Thyroid gland (tissue), 4 donors: ENCODE measurements around the gene PNMA6F. TPM values are rescaled to one million over a fixed set of nuclear protein-coding genes. Genes with fewer than 3 reads are reported as not detected.

ENCODE experiments used
- DNase-seq, 2 donors: peaks; one replicate each; pipeline ENCODE4 v3.0.0-alpha.2; 2019
- H3K27ac ChIP-seq, 3 donors: fragments of 200-600 bp; sonication (generic); 1 replicate in 2 of 3; 2 replicates in 1 of 3; pipeline ENCODE4 v1.5.1; 2016 to 2019; ENCODE audit warnings: mild to moderate bottlenecking in 1 of 3, moderate library complexity in 1 of 3
- H3K27me3 ChIP-seq: fragments of 200-600 bp; sonication (generic); one replicate; pipeline ENCODE4 v1.5.1; 2019
- H3K36me3 ChIP-seq, 2 donors: fragments of 200-600 bp; sonication (generic); one replicate each; pipeline ENCODE4 v1.5.1; 2016 to 2019
- H3K4me1 ChIP-seq, 2 donors: fragments of 200-600 bp; sonication (generic); one replicate each; pipeline ENCODE4 v1.5.1; 2017 to 2019
- H3K4me3 ChIP-seq, 3 donors: fragments of 200-600 bp; sonication (generic); replicated peaks in 1 of 3; 1 replicate in 2 of 3; 2 replicates in 1 of 3; pipeline ENCODE4 v1.5.1; 2016; ENCODE audit warnings: mild to moderate bottlenecking in 1 of 3
- H3K9me3 ChIP-seq: fragments of 200-600 bp; sonication (generic); one replicate; pipeline ENCODE4 v1.5.1; 2017
- CTCF ChIP-seq, 6 experiments: fragments of 200-600 bp in 3 of 6; fragments of 450-650 bp in 3 of 6; sonication (generic) in 3 of 6; IDR thresholded peaks; one replicate each; pipeline ENCODE4 v1.5.1; 2016 to 2019; ENCODE audit warnings: antibody characterized with exemption in 6 of 6, mild to moderate bottlenecking in 2 of 6, inconsistent platforms in 1 of 6, moderate library complexity in 1 of 6
- POLR2A ChIP-seq, 2 donors: fragments of 450-650 bp; IDR thresholded peaks; one replicate each; pipeline ENCODE4 v1.6.1; 2017; ENCODE audit warnings: antibody characterized with exemption in 2 of 2, mild to moderate bottlenecking in 2 of 2, moderate library complexity in 1 of 2
- WGBS, 2 donors: methylation state at CpG; one replicate each; pipeline ENCODE4 v1.1.5; 2017; 5-methylcytosine and 5-hydroxymethylcytosine counted together
- intact Hi-C: fragments of 100-400 bp; cut with DNase I; formaldehyde crosslinking; loops from one replicate; pipeline ENCODE4 v1.15.1; 2023
- total RNA-seq, 4 donors: library from RNA; depleted of rRNA; stranded (reverse); fragments of >200 nt; gene quantifications; one replicate each; pipeline ENCODE4 v1.2.3, GENCODE V29; 2016

The PNMA6F gene
- total RNA-seq, 4 donors from 2014 or later: not detected

- H3K4me1 ChIP-seq: no peaks in the 10 kb centered on the region
- intact Hi-C loops: no loop called here
- TF ChIP-seq CTCF (IDR thresholded peaks at IDR 0.05) (no peak), POLR2A (IDR thresholded peaks at IDR 0.05) (no peak)
- no peak overlapping the region for H3K4me3 ChIP-seq
- H3K27me3 ChIP-seq: no peaks in the 10 kb centered on the region
- H3K36me3 ChIP-seq: no peaks in the 10 kb centered on the region
- DNase-seq: no peak
- H3K9me3 ChIP-seq: no peaks in the 10 kb centered on the region
- WGBS, 2 donors: 69 to 80% methylated on average over 1 to 3 of the region's 7 CpGs
- H3K27ac ChIP-seq: no peak overlapping the region
Observed at GRCh38 chrX:153318811-153319210, 2.8 kb downstream of the PNMA6F start.

DNA sequence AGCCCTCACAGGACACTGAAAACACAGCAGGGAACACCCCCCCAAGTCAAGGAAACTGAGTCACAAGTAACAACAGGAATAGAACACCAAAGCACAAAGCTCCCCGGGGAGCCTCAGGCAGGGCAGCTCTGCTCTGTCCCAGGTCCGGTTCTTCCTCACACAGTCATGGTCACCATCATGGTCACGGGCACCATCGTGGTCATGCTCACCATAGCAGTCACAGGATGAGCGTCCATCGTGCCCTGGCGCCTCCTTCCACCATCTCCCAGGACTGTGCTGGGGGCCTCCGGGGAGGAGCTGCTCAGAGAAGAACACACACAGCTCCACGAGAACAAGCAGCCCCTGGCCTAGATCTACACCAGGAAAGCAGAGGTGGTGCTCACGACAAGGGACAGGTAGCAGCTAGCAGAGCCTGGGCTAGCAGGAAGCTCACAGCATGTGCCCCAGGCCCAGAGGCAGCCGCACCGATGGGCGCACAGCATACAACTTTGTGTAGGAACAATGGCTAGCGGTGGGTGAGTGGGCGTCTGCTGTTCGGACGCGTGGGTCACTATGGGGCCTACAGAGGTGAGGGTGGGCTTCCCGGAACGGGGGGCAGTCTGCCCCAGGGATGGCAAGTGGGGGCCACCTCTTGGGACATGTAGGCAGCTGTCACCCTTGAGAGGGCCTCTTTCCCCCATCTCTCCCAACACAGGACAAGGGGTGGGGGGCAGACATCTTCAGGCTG, 3.4 kb downstream of the PNMA6F start:
- TF ChIP-seq POLR2A (IDR thresholded peaks at IDR 0.05) (no peak), CTCF (IDR thresholded peaks at IDR 0.05) (no peak)
- no peaks in the 10 kb centered on the region for H3K36me3 ChIP-seq

DNA sequence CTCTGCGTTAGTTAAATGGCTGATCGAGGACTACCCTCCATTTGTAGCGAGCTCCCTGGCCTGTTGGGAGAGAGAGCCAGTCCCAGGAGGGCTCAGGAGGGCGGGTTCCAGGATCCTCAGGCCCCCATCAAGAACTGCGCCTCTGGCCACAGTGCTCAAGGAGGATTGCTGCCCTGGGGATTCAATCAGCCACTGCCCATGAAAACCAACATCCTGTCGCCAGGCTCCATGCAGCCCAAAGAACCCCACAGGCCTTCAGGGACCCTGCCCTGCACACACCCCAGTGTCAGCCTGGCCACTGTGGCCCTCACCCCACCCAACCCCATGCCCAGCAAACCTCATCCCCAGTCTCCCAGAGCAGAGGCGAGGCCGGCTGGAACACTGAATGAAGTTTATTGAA, 4.3 kb downstream of the PNMA6F start:
- no peaks in the 10 kb centered on the region for H3K9me3 ChIP-seq
- no peak for DNase-seq
- H3K36me3 ChIP-seq: no peaks in the 10 kb centered on the region
- TF ChIP-seq POLR2A (IDR thresholded peaks at IDR 0.05) (no peak), CTCF (IDR thresholded peaks at IDR 0.05) (no peak)
- H3K4me1 ChIP-seq: no peaks in the 10 kb centered on the region
- no peak overlapping the region for H3K4me3 ChIP-seq
- WGBS, 2 donors: 97% methylated on average over 5 of the region's 8 CpGs; no CpG with 5 or more reads in 1 of the 2 donors
- H3K27ac ChIP-seq: no peak overlapping the region
- intact Hi-C loops: no loop called here
- no peaks in the 10 kb centered on the region for H3K27me3 ChIP-seq

More for the DNA sequence above, 3.4 kb downstream of the PNMA6F start:
- Histone ChIP-seq H3K9me3 (no peaks in the 10 kb centered on the region), H3K4me3 (no peak overlapping the region), H3K4me1 (no peaks in the 10 kb centered on the region), H3K27me3 (no peaks in the 10 kb centered on the region), H3K27ac (no peak overlapping the region)
- WGBS, 2 donors: 50 to 100% methylated on average over 2 to 4 of the region's 20 CpGs
- intact Hi-C loops: no loop called here
- no peak for DNase-seq

DNA sequence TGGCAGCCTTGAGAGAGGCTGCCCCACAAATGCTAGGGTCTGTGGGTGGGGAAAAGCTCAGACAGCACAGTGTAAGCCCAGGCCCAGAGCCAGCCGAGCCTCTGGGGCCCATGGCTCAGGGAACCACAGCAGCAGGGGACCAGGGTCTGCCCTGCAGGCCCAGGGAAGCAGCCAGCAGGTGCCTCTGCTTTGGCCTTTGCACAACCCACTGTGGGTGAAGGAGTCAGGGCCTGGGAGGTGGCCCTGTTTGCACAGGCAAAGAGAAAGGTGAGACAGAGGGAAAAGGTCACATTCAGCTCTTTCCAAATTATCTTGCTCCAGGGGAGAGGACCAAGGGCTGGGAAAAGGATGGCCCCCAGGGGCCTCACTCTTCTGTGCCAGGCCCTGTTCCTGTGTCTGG, 8.7 kb downstream of the PNMA6F start:
- Histone ChIP-seq H3K9me3 (no peaks in the 10 kb centered on the region), H3K27ac (no peak overlapping the region), H3K4me3 (no peak overlapping the region), H3K27me3 (no peaks in the 10 kb centered on the region), H3K4me1 (no peaks in the 10 kb centered on the region), H3K36me3 (no peaks in the 10 kb centered on the region)
- no CpG with 5 or more reads among the region's 1 CpG for WGBS, 2 donors
- intact Hi-C loops: no loop called here
- TF ChIP-seq CTCF (IDR thresholded peaks at IDR 0.05) (no peak), POLR2A (IDR thresholded peaks at IDR 0.05) (no peak)
- DNase-seq: no peak

DNA sequence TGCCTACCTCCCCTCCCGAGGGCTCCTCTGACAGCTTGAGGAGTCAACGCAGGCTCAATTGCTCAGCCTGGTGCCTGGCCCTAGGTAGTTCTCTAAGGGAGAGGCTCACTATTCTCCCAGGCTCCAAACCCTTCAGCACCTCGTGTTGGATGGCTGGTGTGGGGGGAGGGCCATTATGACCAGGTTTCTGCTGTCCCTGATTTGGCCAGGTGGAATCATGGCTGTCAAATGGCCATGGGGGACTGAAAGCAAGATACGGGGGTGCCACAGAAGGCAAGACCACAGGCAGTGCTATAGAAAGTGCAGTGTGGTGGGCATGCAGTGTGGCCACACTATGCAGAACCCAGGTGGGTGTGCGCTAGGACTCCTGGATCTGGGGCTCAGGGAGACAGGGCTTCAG, 9.5 kb downstream of the PNMA6F start:
- intact Hi-C loops: no loop called here
- H3K36me3 ChIP-seq: no peaks in the 10 kb centered on the region
- no peaks in the 10 kb centered on the region for H3K9me3 ChIP-seq
- DNase-seq: no peak
- no peaks in the 10 kb centered on the region for H3K27me3 ChIP-seq
- no peak overlapping the region for H3K27ac ChIP-seq
- no peak overlapping the region for H3K4me3 ChIP-seq
- 77 to 92% methylated on average over 4 to 5 of the region's 5 CpGs for WGBS, 2 donors
- H3K4me1 ChIP-seq: no peaks in the 10 kb centered on the region
- TF ChIP-seq POLR2A (IDR thresholded peaks at IDR 0.05) (no peak), CTCF (IDR thresholded peaks at IDR 0.05) (no peak)
